Measurements from ENCODE around the gene SANBR.

- no peak for TF ChIP-seq CTCF (IDR thresholded peaks at IDR 0.05; ENCODE audit: insufficient read depth, low read depth, low read length)
- no peak for TF ChIP-seq EZH2 (IDR thresholded peaks at IDR 0.05; ENCODE audit: insufficient read depth, low read length)
These were observed 36.1 kb upstream of the SANBR start for GRCh38 chr2:61029533-61029932.
